ENCODE measurements around the gene GABARAP.

Gene GABARAP

GRCh38 chr17:7241783-7242716, at the start of gene GABARAP:
TSS of gene GABARAP (minus strand) at chr17:7242449. CDS start at chr17:7242330, 119 bp downstream.
- peak; percentile 95 for DNase-seq (ENCODE audit: low spot score)

- no peak for DNase-seq (ENCODE audit: low spot score)
Measured at GRCh38 chr17:7290685-7291084, 48.4 kb upstream of the GABARAP start.

GRCh38 chr17:7290166-7290565, 47.9 kb upstream of the GABARAP start:
- no peak for DNase-seq (ENCODE audit: low spot score)

- no peak for DNase-seq (ENCODE audit: low spot score)
Measured at GRCh38 chr17:7289256-7290032, 47.2 kb upstream of the GABARAP start.

- no peak for DNase-seq (ENCODE audit: low spot score)
Measured at GRCh38 chr17:7285679-7286078, 43.4 kb upstream of the GABARAP start.

GRCh38 chr17:7284911-7285310, 42.7 kb upstream of the GABARAP start:
- no peak for DNase-seq (ENCODE audit: low spot score)

- DNase-seq (ENCODE audit: low spot score): no peak
Measured at GRCh38 chr17:7283471-7284216, 41.4 kb upstream of the GABARAP start.

GRCh38 chr17:7282752-7283321, 40.6 kb upstream of the GABARAP start:
- no peak for DNase-seq (ENCODE audit: low spot score)

GRCh38 chr17:7281953-7282751, 39.9 kb upstream of the GABARAP start:
- DNase-seq (ENCODE audit: low spot score): no peak

- DNase-seq (ENCODE audit: low spot score): peak; percentile 61
Measured at GRCh38 chr17:7281074-7281952, 39.1 kb upstream of the GABARAP start, which contains the start of gene SLC2A4. TSS of gene SLC2A4 (plus strand) at chr17:7281718. CDS start at chr17:7281935, 217 bp downstream.

GRCh38 chr17:7280519-7281073, 38.3 kb upstream of the GABARAP start:
- DNase-seq (ENCODE audit: low spot score): peak; percentile 72

- no peak for DNase-seq (ENCODE audit: low spot score)
Measured at GRCh38 chr17:7279448-7279847, 37.2 kb upstream of the GABARAP start.

- no peak for DNase-seq (ENCODE audit: low spot score)
Measured at GRCh38 chr17:7266784-7267183, 24.5 kb upstream of the GABARAP start.

GRCh38 chr17:7263801-7264078, 21.5 kb upstream of the GABARAP start:
- DNase-seq (ENCODE audit: low spot score): no peak

- no peak for DNase-seq (ENCODE audit: low spot score)
Measured at GRCh38 chr17:7262935-7263800, 20.9 kb upstream of the GABARAP start.

GRCh38 chr17:7262192-7262934, 20.1 kb upstream of the GABARAP start, which contains the start of gene CLDN7:
TSS of gene CLDN7 (minus strand) at chr17:7262478. CDS start at chr17:7262043, 435 bp downstream.
- DNase-seq (ENCODE audit: low spot score): no peak

GRCh38 chr17:7261379-7262191, 19.3 kb upstream of the GABARAP start:
- DNase-seq (ENCODE audit: low spot score): no peak

Measured in putamen (tissue), 1 donor.